MV-4-11 (cell line): Measurements from ENCODE around the gene PSMD12.
"Not testable (repeated sequence)": the region's sequence is repeated elsewhere in the genome, so short reads cannot be mapped to it uniquely, and the experiment has no call there.

ENCODE experiments used
- DNase-seq: peaks from one replicate; lab custom pipeline; 2025; lab: John Stamatoyannopoulos, UW

PSMD12 gene

GRCh38 chr17:67366193-67367157, at the start of gene PSMD12:
Gene PSMD12, minus strand, starts transcription at chr17:67366577. Its CDS starts 58 bp downstream, at chr17:67366519.
- DNase-seq: peak; percentile 86

- no peak for DNase-seq
These were observed 48.9 kb upstream of the PSMD12 start for GRCh38 chr17:67415291-67415690.

- DNase-seq: no peak
These were observed 48.2 kb upstream of the PSMD12 start for GRCh38 chr17:67414559-67414958.

GRCh38 chr17:67414130-67414529, 47.8 kb upstream of the PSMD12 start:
- no peak for DNase-seq

DNA sequence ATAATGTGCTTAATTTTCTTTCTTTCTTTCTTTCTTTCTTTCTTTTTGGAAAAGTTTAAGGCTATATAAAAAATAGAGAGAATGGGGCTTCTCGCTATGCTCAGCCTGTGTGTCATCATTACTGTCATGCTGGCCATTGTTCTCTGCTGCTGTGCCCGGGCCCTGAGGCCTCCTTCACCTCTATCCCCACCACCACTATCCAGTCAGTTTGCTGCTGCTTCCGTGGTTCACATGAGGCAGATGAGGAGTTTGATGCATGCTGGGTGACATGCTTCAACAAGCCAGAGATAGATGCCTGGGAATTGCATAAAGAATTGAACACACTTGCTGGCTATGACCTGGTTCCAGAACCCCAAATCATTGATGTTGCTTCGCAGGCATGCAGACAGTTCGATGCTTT, 47.0 kb upstream of the PSMD12 start:
- DNase-seq: no peak

- DNase-seq: peak; percentile 15
These were observed 46.6 kb upstream of the PSMD12 start for GRCh38 chr17:67412941-67413340.

DNA sequence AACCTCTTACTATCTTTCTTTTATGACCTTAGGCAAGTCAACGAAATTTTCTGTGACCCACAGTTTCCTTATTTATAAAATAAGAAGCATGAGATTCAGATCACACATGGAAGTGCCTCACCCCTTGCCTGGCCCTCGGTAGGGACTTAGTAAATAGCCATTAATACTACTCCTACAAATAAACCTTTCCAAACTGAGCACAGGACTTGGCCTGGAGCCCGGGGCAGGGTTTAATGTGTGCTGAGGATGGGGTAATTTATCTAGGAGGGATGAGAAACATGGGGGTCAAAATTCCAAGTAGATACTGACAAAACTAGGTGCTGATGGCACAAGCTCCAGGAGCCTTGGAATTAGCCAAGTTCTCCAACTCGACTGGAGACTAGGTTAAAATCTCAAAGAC, 45.7 kb upstream of the PSMD12 start:
- no peak for DNase-seq

GRCh38 chr17:67411397-67411796, 45.0 kb upstream of the PSMD12 start:
- DNase-seq: peak; percentile 41

DNA sequence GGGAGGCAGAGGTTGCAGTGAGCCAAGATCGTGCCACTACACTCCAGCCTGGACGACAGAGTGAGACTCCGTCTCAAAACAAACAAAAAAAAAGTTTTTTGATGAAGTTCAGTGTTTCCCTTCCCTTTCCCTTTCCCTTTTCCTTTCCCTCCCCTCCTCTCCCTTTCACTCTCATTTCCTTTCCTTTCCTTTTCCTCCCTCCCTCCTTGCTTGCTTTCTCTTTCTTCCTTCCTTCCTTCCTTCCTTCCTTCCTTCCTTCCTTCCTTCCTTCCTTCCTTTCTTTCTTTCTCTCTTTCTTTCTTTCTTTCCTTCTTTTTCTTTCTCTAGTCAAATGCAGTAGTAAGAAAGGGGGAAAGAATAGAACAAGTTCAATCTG, 42.1 kb upstream of the PSMD12 start:
- DNase-seq: not testable (repeated sequence)

DNA sequence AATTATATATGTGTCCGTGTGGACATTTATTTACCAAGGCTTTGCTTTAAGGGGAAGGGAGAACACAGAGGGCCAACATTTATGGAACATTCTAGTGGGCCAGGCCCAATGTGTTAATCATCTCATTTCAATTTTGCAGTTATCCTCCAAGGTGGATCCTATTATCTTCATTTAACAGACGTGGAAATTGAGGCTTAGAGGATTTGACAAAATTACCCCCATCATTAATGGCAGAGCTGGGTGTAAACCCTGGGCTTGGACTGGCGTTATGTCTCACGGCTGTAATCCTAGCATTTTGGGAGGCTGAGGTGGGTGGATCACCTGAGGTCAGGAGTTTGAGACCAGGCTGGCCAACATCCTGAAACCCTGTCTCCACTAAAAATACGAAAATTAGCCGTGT, 37.1 kb upstream of the PSMD12 start:
- DNase-seq: no peak

- DNase-seq: peak; percentile 9
These were observed 36.7 kb upstream of the PSMD12 start for GRCh38 chr17:67403065-67403464.

- peak; percentile 96 for DNase-seq
These were observed 35.5 kb upstream of the PSMD12 start for GRCh38 chr17:67401598-67402504.

DNA sequence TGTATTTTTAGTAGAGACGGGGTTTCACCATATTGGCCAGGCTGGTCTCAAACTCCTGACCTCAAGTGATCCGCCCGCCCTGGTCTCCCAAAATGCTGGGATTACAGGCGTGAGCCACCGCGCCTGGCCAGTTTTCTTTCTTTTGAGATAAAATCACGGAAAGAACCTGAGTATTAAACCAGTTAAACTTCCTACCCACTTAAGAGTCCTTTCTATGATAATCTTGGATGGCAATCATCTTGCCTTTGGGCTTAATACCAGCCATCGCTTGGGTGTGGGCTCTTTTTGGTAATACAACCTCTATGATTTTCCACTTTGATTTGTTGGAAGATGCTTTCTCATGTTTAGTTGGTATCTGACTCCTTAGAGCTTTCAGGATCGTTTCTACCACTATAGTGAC, 34.7 kb upstream of the PSMD12 start:
- no peak for DNase-seq

DNA sequence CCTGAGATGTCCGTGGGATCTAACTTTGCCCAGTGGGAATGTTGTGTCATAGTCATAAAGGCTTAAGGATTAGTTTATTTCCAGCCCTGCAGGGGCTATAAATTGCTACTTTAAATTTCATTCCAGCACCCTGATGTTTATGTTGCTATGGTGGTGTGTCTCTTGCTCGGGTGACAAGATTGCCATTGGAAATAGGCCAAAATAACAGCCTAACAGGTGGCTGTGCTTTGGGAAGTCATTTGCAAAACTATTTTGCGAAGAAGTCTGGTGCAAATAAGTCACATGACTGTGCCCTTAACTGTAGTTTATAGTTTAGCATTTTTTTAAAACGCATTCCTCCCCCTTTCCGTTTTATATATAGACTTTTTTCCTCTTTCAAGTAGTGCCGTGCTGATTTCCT, 33.8 kb upstream of the PSMD12 start:
- peak; percentile 43 for DNase-seq

DNA sequence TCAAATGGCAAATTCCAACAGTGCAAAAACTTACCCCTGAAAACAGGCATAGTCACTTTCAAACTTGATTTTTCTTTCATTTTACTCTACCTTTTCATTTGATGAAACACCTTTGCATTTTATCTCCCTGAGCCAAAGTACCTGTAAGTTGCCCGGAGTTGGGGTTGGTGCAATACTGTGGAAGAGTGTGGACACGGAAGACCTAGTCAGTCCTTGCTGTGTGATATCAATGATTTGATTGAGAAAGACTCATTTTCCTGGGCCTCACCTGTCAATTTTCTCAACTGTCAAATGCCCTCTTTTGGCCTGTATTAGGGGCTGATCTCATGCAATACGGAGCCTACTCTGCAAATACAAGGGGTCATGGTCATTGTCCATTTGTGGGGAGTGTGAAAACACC, 33.3 kb upstream of the PSMD12 start:
- no peak for DNase-seq

DNA sequence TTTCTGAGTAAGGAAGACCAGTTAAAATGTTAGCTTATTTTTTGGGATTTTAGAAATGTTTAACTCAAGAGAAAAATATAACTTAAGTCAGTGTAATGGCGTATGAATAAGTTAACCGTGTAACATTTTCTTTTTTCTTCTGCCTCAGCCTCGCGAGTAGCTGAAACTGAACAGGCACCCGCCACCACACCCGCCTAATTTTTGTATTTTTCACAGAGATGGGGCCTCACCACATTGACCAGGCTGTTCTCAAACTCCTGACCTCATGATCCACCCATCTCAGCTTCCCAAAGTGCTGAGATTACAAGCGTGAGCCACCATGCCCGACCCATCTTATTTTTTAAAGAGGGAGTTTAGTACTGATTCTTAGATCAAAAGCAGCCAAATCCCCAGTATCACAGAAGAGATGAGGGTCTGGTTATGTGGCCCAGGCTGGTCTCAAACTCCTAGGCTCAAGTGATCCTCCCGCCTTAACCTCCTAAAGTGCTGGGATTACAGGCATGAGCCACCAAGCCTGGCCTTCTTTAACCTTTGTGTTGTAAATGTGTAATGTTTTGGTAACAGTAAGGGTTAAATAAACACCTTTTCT, 27.5 kb upstream of the PSMD12 start:
- no peak for DNase-seq

GRCh38 chr17:67392111-67392510, 25.7 kb upstream of the PSMD12 start:
- DNase-seq: no peak

GRCh38 chr17:67390646-67391361, 24.4 kb upstream of the PSMD12 start:
- peak; percentile 89 for DNase-seq

GRCh38 chr17:67390006-67390645, 23.7 kb upstream of the PSMD12 start:
- no peak for DNase-seq

DNA sequence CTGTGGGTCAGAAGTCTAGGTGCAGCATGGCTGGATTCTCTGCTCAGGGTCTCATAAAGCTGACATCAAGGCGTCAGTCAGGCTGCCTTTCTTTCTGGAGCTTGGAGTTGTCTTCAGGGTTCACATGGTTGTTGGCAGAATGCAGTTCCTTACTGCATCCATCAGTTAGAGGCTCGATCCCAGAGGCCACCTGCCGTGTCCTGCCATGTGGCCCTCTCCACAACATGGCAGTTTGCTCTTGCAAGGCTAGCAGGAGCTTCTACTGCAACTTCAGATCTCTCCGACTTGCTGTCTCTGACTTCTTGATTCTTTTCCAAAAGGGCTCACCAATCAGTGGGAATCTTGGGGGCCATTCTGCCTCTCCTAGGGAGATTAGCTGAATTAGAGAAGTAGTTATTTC, 22.6 kb upstream of the PSMD12 start:
- no peak for DNase-seq

GRCh38 chr17:67388536-67388935, 22.2 kb upstream of the PSMD12 start:
- DNase-seq: not testable (repeated sequence)
